SK-N-SH (cell line): ENCODE data around the gene DICER1.

Source experiments
- EZH2phosphoT487 ChIP-seq: fragments of 200-600 bp; sonication (generic); IDR thresholded peaks from 2 replicates; pipeline ENCODE4 v1.6.1; 2017; ENCODE audit warnings: low read depth, mixed run types, mild to moderate bottlenecking, antibody characterized with exemption, moderate library complexity, borderline replicate concordance
- FOXM1 ChIP-seq: IDR thresholded peaks from 2 replicates; pipeline ENCODE4 v1.4.0; 2012; ENCODE audit warnings: low read depth, mild to moderate bottlenecking
- MEF2A ChIP-seq: IDR thresholded peaks from 2 replicates; pipeline ENCODE4 v1.4.0; 2012; ENCODE audit warnings: low read depth, borderline replicate concordance
- MXI1 ChIP-seq: IDR thresholded peaks from 2 replicates; pipeline ENCODE4 v1.6.1; 2012; ENCODE audit warnings: mild to moderate bottlenecking, low read depth, low read length, improper control_type of control experiment
- NFIC ChIP-seq: IDR thresholded peaks from 2 replicates; pipeline ENCODE4 v1.4.0; 2012; ENCODE audit warnings: borderline replicate concordance
- POLR2AphosphoS5 ChIP-seq: IDR thresholded peaks from 2 replicates; pipeline ENCODE4 v1.6.1; 2012; ENCODE audit warnings: low read depth, low read length
- RAD21 ChIP-seq: IDR thresholded peaks from 2 replicates; pipeline ENCODE4 v1.6.1; 2012; ENCODE audit warnings: mild to moderate bottlenecking, low read length
- RCOR1 ChIP-seq: fragments of 150-350 bp; IDR thresholded peaks from 2 replicates; pipeline ENCODE4 v1.6.1; 2017; ENCODE audit warnings: antibody characterized with exemption, low read length
- SMC3 ChIP-seq: IDR thresholded peaks from 2 replicates; pipeline ENCODE4 v1.6.1; 2012; ENCODE audit warnings: low read depth, low read length, improper control_type of control experiment
- TAF1 ChIP-seq: IDR thresholded peaks from 2 replicates; pipeline ENCODE4 v1.6.1; 2012; ENCODE audit warnings: low read depth, mild to moderate bottlenecking, low read length, moderate library complexity, borderline replicate concordance
- TF ChIP-seq, protein P1 (sequence below): fragments of 200-600 bp; sonication (generic); IDR thresholded peaks from 2 replicates; pipeline ENCODE4 v1.6.1; 2017; ENCODE audit warnings: antibody characterized with exemption, mild to moderate bottlenecking, moderate library complexity
- TF ChIP-seq, protein P2 (sequence below): fragments of 150-350 bp; IDR thresholded peaks from 2 replicates; pipeline ENCODE4 v1.6.1; 2017; ENCODE audit warnings: antibody characterized with exemption, low read length, low read depth, borderline replicate concordance
- TF ChIP-seq, protein P3 (sequence below): IDR thresholded peaks from 2 replicates; pipeline ENCODE4 v1.4.0; 2012; ENCODE audit warnings: low read depth, borderline replicate concordance
- TF ChIP-seq, protein P4 (sequence below): IDR thresholded peaks from 2 replicates; pipeline ENCODE4 v1.6.1; 2012; ENCODE audit warnings: mild to moderate bottlenecking, low read depth, low read length, moderate library complexity

DNA sequence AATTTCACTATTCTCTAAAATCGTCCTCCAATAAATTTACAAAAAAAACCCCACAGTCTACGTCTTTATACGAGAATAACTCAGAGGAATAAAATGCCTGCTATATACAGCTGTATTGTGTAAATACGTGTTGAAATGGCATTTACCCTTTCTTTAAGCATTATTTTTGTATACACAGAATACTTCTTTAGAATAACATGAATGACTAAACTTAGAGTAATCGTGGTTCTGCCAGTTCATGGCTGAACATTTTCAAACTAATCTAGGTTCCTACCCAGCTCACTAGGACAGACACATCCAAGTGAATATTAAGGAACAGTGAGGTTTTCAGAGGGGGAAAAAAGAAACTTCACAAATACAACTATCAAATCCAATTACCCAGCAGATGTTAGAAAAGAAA lies 24.6 kb downstream of the DICER1 start:
- TF ChIP-seq, protein P1, sequence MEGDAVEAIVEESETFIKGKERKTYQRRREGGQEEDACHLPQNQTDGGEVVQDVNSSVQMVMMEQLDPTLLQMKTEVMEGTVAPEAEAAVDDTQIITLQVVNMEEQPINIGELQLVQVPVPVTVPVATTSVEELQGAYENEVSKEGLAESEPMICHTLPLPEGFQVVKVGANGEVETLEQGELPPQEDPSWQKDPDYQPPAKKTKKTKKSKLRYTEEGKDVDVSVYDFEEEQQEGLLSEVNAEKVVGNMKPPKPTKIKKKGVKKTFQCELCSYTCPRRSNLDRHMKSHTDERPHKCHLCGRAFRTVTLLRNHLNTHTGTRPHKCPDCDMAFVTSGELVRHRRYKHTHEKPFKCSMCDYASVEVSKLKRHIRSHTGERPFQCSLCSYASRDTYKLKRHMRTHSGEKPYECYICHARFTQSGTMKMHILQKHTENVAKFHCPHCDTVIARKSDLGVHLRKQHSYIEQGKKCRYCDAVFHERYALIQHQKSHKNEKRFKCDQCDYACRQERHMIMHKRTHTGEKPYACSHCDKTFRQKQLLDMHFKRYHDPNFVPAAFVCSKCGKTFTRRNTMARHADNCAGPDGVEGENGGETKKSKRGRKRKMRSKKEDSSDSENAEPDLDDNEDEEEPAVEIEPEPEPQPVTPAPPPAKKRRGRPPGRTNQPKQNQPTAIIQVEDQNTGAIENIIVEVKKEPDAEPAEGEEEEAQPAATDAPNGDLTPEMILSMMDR: no peak
- no peak for TF ChIP-seq TAF1
- TF ChIP-seq, protein P2, sequence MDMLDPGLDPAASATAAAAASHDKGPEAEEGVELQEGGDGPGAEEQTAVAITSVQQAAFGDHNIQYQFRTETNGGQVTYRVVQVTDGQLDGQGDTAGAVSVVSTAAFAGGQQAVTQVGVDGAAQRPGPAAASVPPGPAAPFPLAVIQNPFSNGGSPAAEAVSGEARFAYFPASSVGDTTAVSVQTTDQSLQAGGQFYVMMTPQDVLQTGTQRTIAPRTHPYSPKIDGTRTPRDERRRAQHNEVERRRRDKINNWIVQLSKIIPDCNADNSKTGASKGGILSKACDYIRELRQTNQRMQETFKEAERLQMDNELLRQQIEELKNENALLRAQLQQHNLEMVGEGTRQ: no peak
- no peak for TF ChIP-seq RCOR1
- no peak for TF ChIP-seq FOXM1
- TF ChIP-seq, protein P3, sequence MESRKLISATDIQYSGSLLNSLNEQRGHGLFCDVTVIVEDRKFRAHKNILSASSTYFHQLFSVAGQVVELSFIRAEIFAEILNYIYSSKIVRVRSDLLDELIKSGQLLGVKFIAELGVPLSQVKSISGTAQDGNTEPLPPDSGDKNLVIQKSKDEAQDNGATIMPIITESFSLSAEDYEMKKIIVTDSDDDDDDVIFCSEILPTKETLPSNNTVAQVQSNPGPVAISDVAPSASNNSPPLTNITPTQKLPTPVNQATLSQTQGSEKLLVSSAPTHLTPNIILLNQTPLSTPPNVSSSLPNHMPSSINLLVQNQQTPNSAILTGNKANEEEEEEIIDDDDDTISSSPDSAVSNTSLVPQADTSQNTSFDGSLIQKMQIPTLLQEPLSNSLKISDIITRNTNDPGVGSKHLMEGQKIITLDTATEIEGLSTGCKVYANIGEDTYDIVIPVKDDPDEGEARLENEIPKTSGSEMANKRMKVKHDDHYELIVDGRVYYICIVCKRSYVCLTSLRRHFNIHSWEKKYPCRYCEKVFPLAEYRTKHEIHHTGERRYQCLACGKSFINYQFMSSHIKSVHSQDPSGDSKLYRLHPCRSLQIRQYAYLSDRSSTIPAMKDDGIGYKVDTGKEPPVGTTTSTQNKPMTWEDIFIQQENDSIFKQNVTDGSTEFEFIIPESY: no peak
- TF ChIP-seq POLR2AphosphoS5: no peak
- TF ChIP-seq MEF2A: no peak
- no peak for TF ChIP-seq MXI1
- TF ChIP-seq NFIC: no peak
- no peak for TF ChIP-seq SMC3
- no peak for TF ChIP-seq EZH2phosphoT487
- no peak for TF ChIP-seq RAD21
- TF ChIP-seq, protein P4, sequence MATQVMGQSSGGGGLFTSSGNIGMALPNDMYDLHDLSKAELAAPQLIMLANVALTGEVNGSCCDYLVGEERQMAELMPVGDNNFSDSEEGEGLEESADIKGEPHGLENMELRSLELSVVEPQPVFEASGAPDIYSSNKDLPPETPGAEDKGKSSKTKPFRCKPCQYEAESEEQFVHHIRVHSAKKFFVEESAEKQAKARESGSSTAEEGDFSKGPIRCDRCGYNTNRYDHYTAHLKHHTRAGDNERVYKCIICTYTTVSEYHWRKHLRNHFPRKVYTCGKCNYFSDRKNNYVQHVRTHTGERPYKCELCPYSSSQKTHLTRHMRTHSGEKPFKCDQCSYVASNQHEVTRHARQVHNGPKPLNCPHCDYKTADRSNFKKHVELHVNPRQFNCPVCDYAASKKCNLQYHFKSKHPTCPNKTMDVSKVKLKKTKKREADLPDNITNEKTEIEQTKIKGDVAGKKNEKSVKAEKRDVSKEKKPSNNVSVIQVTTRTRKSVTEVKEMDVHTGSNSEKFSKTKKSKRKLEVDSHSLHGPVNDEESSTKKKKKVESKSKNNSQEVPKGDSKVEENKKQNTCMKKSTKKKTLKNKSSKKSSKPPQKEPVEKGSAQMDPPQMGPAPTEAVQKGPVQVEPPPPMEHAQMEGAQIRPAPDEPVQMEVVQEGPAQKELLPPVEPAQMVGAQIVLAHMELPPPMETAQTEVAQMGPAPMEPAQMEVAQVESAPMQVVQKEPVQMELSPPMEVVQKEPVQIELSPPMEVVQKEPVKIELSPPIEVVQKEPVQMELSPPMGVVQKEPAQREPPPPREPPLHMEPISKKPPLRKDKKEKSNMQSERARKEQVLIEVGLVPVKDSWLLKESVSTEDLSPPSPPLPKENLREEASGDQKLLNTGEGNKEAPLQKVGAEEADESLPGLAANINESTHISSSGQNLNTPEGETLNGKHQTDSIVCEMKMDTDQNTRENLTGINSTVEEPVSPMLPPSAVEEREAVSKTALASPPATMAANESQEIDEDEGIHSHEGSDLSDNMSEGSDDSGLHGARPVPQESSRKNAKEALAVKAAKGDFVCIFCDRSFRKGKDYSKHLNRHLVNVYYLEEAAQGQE: no peak
